Measurements from ENCODE around the gene EIF4H.

DNA sequence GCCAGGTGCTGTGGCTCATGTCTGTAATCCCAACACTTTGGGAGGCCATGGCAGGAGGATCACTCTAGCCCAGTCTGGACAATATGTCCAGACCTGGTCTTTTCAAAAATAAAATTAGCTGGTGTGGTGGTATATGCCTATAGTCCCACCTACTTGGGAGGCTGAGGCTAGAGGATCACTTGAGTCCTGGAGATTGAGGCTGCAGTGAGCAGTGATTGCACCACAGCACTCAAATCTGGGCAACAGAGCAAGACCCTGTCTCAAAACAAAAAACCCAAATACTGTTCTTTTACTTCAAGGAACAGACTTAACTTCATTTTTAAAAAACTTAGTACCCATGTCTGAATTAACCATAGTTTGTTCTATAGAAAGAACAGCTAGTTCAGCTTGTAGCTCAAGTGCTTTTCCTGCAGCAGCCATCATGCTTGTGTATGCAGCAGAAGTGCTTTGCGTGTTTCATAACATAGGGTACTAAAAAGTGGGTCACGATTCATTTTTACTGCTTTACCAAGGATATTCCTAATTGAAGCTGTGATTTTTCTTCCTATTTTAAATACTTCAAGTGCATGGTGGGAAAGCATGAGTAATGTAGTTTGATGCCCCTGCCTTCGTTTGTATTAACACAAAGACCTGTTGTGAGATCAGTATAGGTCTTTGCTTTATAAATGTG is 5.9 kb downstream of the EIF4H start:
- TF ChIP-seq, protein P1, sequence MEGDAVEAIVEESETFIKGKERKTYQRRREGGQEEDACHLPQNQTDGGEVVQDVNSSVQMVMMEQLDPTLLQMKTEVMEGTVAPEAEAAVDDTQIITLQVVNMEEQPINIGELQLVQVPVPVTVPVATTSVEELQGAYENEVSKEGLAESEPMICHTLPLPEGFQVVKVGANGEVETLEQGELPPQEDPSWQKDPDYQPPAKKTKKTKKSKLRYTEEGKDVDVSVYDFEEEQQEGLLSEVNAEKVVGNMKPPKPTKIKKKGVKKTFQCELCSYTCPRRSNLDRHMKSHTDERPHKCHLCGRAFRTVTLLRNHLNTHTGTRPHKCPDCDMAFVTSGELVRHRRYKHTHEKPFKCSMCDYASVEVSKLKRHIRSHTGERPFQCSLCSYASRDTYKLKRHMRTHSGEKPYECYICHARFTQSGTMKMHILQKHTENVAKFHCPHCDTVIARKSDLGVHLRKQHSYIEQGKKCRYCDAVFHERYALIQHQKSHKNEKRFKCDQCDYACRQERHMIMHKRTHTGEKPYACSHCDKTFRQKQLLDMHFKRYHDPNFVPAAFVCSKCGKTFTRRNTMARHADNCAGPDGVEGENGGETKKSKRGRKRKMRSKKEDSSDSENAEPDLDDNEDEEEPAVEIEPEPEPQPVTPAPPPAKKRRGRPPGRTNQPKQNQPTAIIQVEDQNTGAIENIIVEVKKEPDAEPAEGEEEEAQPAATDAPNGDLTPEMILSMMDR (optimal IDR thresholded peaks at IDR 0.05 in 1 of 3, IDR thresholded peaks at IDR 0.05 in 1 of 3, conservative IDR thresholded peaks at IDR 0.05 in 1 of 3; ENCODE audit: extremely low read depth in 1 of 3, insufficient read depth in 2 of 3, low read length in 3 of 3) = no peak
- TF ChIP-seq EZH2 (IDR thresholded peaks at IDR 0.05; ENCODE audit: low read length) = no peak

Measured in keratinocyte (primary cell).